Panc1 (cell line): ENCODE measurements around the gene CCM2. TPM values are rescaled to one million over a fixed set of nuclear protein-coding genes. Genes with fewer than 3 reads are reported as not detected.
"Not testable (repeated sequence)": the region's sequence is repeated elsewhere in the genome, so short reads cannot be mapped to it uniquely, and the experiment has no call there.

Source experiments
- ATAC-seq: fragments of 200-7000 bp; cut with Tn5 transposase; 2 replicates; pipeline ENCODE4 v1.9.1; 2020; ENCODE audit warnings: mild to moderate bottlenecking, moderate library complexity
- BruUV-seq: library from RNA; stranded (reverse); fragments of 400-500 nt; replicated peaks from 2 replicates; lab custom pipeline; 2021; lab: Mats Ljungman, UMichigan
- CTCF ChIA-PET: fragments of 300-600 bp; sonication (Branson Sonifier 250); formaldehyde crosslinking; loops from one replicate; lab custom pipeline; 2022; ENCODE audit warnings: antibody characterized with exemption; lab: Charles Lee
- POLR2A ChIA-PET: fragments of 300-600 bp; sonication (Branson Sonifier 250); formaldehyde crosslinking; loops from one replicate; lab custom pipeline; 2022; ENCODE audit warnings: antibody characterized with exemption; lab: Charles Lee
- DNase-seq: peaks from one replicate; pipeline ENCODE4 v3.0.0-alpha.2; 2010; ENCODE audit warnings: low read depth, low spot score
- H3K27ac ChIP-seq: 2 replicates; pipeline ENCODE4 v1.5.1; 2011; ENCODE audit warnings: mild to moderate bottlenecking, low read length, inconsistent platforms
- H3K27me3 ChIP-seq: fragments of 200-500 bp; sonication (Bioruptor generic); 2 replicates; pipeline ENCODE4 v1.6.0; 2014; ENCODE audit warnings: low read length, inconsistent platforms; ENCODE audit not compliant: control insufficient read depth, insufficient read depth
- H3K36me3 ChIP-seq: fragments of 200-500 bp; sonication (Bioruptor generic); 2 replicates; pipeline ENCODE4 v1.5.1; 2014; ENCODE audit warnings: inconsistent platforms, mild to moderate bottlenecking, low read length, moderate library complexity; ENCODE audit not compliant: control insufficient read depth, insufficient read depth
- H3K4me1 ChIP-seq: 2 replicates; pipeline ENCODE4 v1.5.1; 2011; ENCODE audit warnings: inconsistent platforms, mild to moderate bottlenecking, low read length, moderate library complexity; ENCODE audit not compliant: control insufficient read depth, insufficient read depth
- H3K4me3 ChIP-seq, 2 experiments: 2 replicates each; pipeline ENCODE4 v1.5.1; 2011 to 2012; ENCODE audit warnings: low read depth in 2 of 2, low read length in 2 of 2, mild to moderate bottlenecking in 2 of 2, inconsistent platforms in 1 of 2, moderate library complexity in 1 of 2
- H3K9me3 ChIP-seq: fragments of 200-500 bp; sonication (Bioruptor generic); 2 replicates; pipeline ENCODE4 v1.5.1; 2014; ENCODE audit warnings: low read depth, mild to moderate bottlenecking, inconsistent platforms, low read length, moderate library complexity; ENCODE audit not compliant: control insufficient read depth, insufficient read depth
- CTCF ChIP-seq: fragments of 450-650 bp; IDR thresholded peaks from 2 replicates; pipeline ENCODE4 v1.5.1; 2017; ENCODE audit warnings: mild to moderate bottlenecking
- POLR2AphosphoS5 ChIP-seq: IDR thresholded peaks from 2 replicates; pipeline ENCODE4 v1.6.1; 2012; ENCODE audit warnings: mild to moderate bottlenecking, low read depth, low read length, moderate library complexity
- REST ChIP-seq, 2 experiments: IDR thresholded peaks; 2 replicates each; pipeline ENCODE4 v1.6.1; 2011 to 2012; ENCODE audit warnings: low read depth in 2 of 2, control low read depth in 1 of 2, low read length in 1 of 2, mild to moderate bottlenecking in 1 of 2, moderate library complexity in 1 of 2; ENCODE audit not compliant: insufficient read depth in 1 of 2
- SIN3A ChIP-seq: IDR thresholded peaks from 2 replicates; pipeline ENCODE4 v1.6.1; 2012; ENCODE audit warnings: low read depth, mild to moderate bottlenecking, low read length, moderate library complexity, borderline replicate concordance; ENCODE audit not compliant: insufficient read depth
- TCF7L2 ChIP-seq: IDR thresholded peaks from 2 replicates; pipeline ENCODE4 v1.6.1; 2011; ENCODE audit warnings: mild to moderate bottlenecking, low read depth, low read length, inconsistent platforms
- in situ Hi-C: cut with HindIII; loops from 2 replicates; pipeline ENCODE4 v1.10.0; 2016; ENCODE audit warnings: low sequenced_read_pairs, low pct_unique_long_range_greater_than_20kb
- intact Hi-C: fragments of 100-400 bp; cut with micrococcal nuclease; formaldehyde crosslinking; loops from one replicate; pipeline ENCODE4 v1.10.0; 2022; ENCODE audit not compliant: unreplicated experiment
- total RNA-seq: library from RNA; stranded (reverse); gene quantifications from one replicate; pipeline ENCODE4 v1.2.1, GENCODE V29; 2021; ENCODE audit not compliant: unreplicated experiment

Gene CCM2
- total RNA-seq, 1 experiment from 2014 or later, result 97.1 TPM

GRCh38 chr7:44990109-44991023, 9.6 kb upstream of the CCM2 start:
- intact Hi-C loops (no loop called here), in situ Hi-C loops (no loop called here)
- H3K4me3 ChIP-seq, result no peak overlapping the region
- no peak overlapping the region for H3K27ac ChIP-seq
- ChIA-PET POLR2A (no interaction called here), CTCF (interaction anchor here (0.6 kb wide), 1 partner anchor 9 kb away, joined by 13 read pairs; no protein-coding TSS in a partner anchor)
- no peak for TF ChIP-seq REST (IDR thresholded peaks at IDR 0.05; ENCODE audit: insufficient read depth in 1 of 2, low read depth in 2 of 2, low read length in 1 of 2)
- TF ChIP-seq TCF7L2, result no peak
- TF ChIP-seq POLR2AphosphoS5, result no peak
- TF ChIP-seq SIN3A, result no peak
- TF ChIP-seq CTCF, result no peak
- peaks cover 7% of the 10 kb centered on the region for H3K36me3 ChIP-seq
- H3K9me3 ChIP-seq, result no peaks in the 10 kb centered on the region
- BruUV-seq, result no TSS peak
- no peaks in the 10 kb centered on the region for H3K27me3 ChIP-seq
- no peak for DNase-seq
- no peak for ATAC-seq
- peaks cover 9% of the 10 kb centered on the region for H3K4me1 ChIP-seq

- H3K4me1 ChIP-seq, intact Hi-C loops, in situ Hi-C loops, H3K36me3 ChIP-seq, H3K4me3 ChIP-seq, H3K27ac ChIP-seq, BruUV-seq, POLR2A ChIA-PET, ATAC-seq, H3K27me3 ChIP-seq, CTCF ChIA-PET, H3K9me3 ChIP-seq, DNase-seq: not testable (repeated sequence)
Observed at GRCh38 chr7:44992004-44992795, 7.8 kb upstream of the CCM2 start.
